COLO668 (cell line): ENCODE data around the gene SAPCD2.

Source experiments
- DNase-seq: peaks from one replicate; lab custom pipeline; 2025; ENCODE audit not compliant: unreplicated experiment; lab: John Stamatoyannopoulos, UW

Gene SAPCD2

GRCh38 chr9:137020771-137021567 is 49.4 kb downstream of the SAPCD2 start:
- no peak for DNase-seq

GRCh38 chr9:137019891-137020683 is 50.3 kb downstream of the SAPCD2 start:
- no peak for DNase-seq

DNA sequence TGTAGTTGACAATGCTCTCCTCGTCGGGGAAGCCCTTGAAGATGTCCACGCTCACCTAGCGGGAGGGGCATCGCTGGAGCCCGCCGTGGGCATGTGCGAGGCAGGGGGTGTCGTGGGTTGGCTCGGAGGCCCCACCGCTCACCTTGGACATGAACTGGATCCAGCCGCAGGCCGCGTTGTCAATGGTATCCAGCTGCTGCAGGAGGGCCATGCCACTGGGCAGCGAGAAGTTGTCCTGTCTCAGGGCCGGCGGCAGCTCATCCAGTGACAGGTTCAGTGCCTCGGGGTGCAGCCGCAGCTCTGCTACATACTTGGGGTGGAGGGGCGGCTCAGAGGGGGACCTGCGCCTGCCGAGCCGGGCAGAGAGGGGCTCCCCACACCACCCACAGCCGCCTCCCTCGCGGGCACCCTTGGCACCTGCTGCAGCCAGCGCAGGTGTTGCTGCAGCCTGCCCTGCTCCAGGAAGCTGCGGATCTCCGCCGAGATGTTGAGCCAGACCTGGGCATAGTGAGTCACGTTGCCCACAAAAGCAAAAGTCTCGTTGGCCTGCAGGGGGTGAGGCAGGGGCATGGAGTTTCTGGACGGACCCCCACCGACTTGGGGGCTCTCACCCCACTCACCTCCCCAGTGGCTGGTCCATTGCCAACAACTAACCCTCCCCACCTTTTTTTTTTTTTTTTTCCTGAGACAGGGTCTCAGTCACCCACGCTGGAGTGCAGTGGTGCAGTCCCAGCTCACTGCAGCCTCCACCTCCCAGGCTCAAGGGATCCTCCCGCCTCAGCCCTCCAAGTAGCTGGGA is 51.4 kb downstream of the SAPCD2 start:
- DNase-seq, result no peak

DNA sequence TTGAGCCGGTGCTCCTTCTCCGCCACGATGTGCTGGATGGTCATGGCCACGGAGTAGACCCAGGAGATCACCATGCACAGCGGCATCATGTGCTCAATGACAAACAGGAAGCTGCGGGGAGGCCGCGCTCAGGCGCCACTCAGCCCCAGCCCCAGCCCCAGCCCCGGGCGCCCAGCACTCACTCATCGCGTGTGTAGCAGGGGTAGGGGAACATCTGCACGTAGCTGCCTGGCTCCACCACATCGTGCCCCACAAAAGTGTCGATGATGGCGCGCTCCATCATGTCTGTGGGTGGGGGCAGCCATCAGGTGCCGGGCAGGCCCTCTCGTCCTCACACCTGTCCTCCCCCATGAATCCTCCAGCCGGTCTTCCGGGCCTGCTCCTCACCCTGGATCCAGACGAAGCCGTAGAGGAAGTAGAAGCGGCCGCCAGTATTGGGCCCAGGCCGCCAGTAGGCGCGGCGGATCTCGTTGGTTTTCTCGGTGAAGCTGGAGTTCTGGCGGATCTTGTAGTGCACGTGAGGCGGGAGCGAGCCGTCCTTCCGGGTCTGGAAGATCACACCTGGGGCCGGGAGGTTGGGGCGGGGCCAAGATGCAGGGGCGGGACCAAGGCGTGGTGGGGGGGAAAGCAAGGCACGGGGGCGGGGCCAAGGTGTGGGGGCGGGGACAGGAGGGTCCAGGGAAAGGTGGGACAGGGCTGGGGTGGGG is 52.4 kb downstream of the SAPCD2 start:
- no peak for DNase-seq

DNA sequence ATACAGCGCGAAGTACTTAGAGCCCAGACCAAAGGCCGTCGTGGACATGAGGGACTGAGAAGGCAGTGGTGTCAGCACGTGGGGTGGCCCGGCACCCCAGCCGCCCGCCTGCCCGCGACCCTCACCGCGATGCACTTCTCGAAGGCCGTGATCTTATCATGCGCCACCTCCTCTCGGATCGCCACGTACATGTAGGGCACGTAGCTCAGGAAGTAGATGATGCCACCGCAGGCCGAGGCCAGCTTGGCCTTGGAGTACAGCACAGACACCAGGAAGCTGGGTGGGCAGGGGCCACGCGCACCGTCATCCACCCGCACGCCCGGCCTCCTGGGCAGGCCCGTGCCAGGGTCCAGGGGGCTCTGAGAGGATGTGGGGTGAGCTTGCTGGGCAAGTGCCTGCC is 53.3 kb downstream of the SAPCD2 start:
- no peak for DNase-seq

- DNase-seq, result no peak
Observed at GRCh38 chr9:137016436-137016835, 53.9 kb downstream of the SAPCD2 start.

GRCh38 chr9:137015976-137016375 is 54.4 kb downstream of the SAPCD2 start:
- DNase-seq, result no peak

GRCh38 chr9:137015540-137015930 is 54.8 kb downstream of the SAPCD2 start:
- DNase-seq, result no peak

- no peak for DNase-seq
Observed at GRCh38 chr9:137014776-137015539, 55.4 kb downstream of the SAPCD2 start.

DNA sequence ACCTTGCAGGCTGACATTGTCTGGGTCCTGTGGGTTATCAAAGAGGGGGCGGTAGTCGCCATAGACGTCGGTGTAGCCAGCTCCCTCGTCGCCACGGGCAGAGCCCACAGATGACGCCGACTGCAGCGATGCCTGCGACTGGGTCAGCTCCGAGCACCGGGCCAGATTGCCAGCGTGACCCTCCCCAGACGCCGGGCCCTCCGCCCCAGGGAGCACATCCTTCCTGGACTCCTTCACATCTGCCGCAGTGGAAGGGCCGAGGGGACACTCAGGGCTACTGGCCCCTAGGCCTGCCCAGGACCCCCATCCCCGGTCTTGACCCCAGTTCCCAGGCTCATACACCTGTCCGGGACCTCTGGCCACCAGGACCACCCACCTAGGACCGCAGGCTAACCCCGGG is 56.2 kb downstream of the SAPCD2 start:
- DNase-seq, result no peak

DNA sequence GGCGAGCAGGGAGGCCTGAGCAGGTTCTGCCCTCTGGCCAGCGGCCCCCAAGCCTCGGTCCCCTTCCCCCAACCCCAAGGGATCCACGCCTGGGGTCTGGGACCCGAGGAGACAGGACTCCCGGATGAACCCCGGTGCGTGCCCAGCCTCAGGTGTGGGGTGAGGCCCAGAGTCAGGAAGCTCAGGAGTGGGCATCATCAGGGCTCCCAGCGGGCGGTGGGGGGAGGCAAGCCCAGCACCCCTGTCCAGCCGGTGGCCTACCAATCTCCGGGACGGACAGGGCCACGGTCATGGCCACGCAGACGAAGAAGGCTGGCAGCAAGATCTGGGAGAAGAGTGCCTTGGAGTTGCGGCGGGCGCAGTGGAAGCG is 56.8 kb downstream of the SAPCD2 start:
- no peak for DNase-seq

DNA sequence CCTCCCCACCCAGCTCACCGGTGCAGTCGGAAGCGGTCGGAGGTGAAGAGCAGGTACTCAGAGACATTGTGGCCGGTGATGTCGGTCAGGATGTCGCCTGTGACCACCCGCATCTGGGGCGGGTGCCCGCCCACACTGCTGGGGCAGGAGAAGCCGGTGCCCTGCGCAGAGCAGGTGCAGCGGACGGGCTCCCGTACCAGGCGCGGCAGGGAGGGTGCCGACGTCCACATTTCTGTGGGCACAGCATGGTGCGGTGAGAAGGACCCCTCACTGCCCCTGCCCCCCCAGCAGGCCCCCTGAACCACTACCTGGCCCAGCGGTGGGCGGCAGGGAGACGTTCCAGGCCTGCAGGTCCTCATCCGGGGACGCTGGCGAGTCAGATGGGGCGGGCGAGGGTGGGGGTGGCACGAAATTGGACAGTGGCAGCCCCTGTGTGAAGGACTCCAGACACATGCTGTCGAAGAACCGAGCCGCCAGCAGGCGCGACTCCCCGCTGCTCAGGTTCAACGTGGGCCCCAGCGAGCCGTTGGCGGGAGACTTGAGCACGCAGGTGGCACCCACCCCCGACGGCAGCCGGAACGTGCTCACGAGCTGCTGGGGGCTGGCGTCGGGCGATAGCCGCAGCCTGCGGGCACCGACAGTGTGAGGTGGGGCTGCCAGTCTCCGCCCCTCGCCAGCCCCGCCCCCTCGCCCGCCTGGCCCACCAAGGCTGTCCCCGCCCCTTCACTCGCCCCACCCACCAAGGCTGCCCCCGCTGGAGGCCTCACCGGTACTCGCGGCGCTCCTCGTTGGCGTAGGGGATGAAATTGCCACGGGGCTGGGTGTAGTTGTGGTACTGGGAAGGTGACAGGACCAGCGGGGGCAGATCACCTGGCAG is 57.4 kb downstream of the SAPCD2 start:
- DNase-seq, result no peak
